Measurements from ENCODE around the gene CDC42BPG.
A peak's percentile ranks its signal among the peaks of the same experiment; 100 is the strongest.

The CDC42BPG gene

DNA sequence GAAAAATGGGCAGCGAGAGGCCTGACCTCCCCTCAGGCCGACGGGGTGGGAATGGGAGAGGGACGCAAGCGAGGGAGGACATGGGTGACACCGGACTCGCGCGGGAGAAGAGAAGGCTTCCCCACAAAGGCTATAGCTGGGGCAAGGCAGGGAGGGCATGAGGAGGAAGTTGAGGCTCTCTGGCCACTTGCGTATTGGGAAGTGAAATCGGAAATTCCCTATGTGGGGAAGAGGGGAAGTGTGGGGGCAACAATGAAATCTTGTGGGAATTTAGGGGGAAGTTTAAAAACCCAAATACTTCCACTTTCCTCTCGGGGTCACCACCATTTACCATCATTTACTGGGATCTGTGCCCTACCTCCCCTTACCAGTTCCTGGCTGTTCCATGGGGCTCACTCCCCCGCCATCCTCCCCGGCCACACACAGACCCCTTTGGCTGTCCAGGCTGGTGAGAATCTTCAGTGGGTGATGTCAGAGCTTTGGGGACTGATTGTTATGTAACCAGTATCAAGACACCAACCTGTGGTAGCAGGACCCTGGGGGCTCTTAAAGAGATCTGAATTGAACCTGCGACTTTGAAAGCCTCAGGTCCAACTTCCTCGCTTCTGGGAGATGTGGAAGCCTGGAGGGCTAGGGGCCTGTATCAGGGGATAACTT, 34.9 kb upstream of the CDC42BPG start:
- H3K4me3 ChIP-seq (ENCODE audit: low read depth, low read length) = peak overlapping the region; percentile 66
- in situ Hi-C loops (cut with HindIII; ENCODE audit: low sequenced_read_pairs) = no loop called here
- DNase-seq (ENCODE audit: low read depth, low spot score) = no peak
- TF ChIP-seq, protein P1, sequence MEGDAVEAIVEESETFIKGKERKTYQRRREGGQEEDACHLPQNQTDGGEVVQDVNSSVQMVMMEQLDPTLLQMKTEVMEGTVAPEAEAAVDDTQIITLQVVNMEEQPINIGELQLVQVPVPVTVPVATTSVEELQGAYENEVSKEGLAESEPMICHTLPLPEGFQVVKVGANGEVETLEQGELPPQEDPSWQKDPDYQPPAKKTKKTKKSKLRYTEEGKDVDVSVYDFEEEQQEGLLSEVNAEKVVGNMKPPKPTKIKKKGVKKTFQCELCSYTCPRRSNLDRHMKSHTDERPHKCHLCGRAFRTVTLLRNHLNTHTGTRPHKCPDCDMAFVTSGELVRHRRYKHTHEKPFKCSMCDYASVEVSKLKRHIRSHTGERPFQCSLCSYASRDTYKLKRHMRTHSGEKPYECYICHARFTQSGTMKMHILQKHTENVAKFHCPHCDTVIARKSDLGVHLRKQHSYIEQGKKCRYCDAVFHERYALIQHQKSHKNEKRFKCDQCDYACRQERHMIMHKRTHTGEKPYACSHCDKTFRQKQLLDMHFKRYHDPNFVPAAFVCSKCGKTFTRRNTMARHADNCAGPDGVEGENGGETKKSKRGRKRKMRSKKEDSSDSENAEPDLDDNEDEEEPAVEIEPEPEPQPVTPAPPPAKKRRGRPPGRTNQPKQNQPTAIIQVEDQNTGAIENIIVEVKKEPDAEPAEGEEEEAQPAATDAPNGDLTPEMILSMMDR (IDR thresholded peaks at IDR 0.05; ENCODE audit: low read depth, low read length) = no peak

DNA sequence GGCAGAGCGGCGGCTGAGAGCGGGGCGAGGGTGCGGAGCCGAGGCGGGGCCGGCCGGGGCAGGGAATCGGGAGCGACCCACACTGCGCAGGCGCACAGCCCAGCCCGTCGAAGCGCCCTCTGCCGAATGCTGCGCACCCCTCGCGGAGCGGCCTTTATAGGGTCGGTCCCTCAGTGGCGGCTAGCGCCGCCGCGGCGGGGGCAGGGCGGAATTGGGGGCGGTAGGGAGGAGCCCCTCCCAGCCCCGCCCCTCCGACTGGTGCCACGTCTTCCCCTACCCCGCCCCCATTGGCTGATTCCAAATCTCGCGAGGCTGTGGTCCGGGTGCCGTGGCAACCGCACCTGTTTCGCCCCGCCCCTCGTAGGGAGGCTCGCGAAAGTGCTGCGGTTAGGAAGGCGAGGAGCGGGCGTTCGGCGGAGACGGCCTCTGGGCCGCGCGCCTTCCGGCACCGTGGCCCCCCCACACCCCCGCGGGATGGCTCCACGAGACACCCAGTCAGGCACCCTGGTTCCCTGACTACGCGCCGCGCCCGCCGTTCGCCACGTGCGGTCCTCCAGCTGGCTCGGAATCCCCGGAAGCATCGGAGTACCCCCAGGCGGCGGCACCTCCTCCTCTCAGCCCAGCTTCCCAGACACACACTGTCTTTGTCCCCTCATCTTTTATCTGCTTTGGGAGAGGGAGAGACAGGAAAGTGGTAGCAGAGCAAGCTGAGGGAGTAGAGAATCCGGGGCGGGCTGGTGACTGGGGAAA, 34.2 kb upstream of the CDC42BPG start, which contains the start of gene EHD1:
TSS of gene EHD1 (minus strand) at position 128 of the 750 bp plus-strand sequence. CDS start 157 bp downstream, outside the sequence.
- DNase-seq (ENCODE audit: low read depth, low spot score) = peak; percentile 97
- TF ChIP-seq, protein P1 (IDR thresholded peaks at IDR 0.05; ENCODE audit: low read depth, low read length) = peak; percentile 59
- H3K4me3 ChIP-seq (ENCODE audit: low read depth, low read length) = peak within 1 kb of the TSS; percentile 98
- in situ Hi-C loops (cut with HindIII; ENCODE audit: low sequenced_read_pairs) = no loop called here

DNA sequence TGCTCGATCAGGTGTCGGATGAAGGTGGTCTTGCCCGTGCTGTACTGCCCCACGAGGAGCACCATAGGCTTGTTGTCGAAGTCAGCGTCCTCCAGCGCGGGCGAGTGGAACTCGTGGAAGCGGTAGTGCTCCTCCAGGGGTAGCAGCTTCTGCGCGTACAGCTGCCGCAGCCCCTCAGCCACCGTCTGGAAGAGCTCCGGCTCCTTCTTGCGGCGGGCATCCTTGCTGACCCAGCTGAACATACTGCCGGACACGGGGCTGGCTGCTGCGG, 33.7 kb upstream of the CDC42BPG start:
- DNase-seq (ENCODE audit: low read depth, low spot score) = no peak
- TF ChIP-seq, protein P1 (IDR thresholded peaks at IDR 0.05; ENCODE audit: low read depth, low read length) = no peak
- in situ Hi-C loops (cut with HindIII; ENCODE audit: low sequenced_read_pairs) = no loop called here
- peak overlapping the region; percentile 98 for H3K4me3 ChIP-seq (ENCODE audit: low read depth, low read length)

DNA sequence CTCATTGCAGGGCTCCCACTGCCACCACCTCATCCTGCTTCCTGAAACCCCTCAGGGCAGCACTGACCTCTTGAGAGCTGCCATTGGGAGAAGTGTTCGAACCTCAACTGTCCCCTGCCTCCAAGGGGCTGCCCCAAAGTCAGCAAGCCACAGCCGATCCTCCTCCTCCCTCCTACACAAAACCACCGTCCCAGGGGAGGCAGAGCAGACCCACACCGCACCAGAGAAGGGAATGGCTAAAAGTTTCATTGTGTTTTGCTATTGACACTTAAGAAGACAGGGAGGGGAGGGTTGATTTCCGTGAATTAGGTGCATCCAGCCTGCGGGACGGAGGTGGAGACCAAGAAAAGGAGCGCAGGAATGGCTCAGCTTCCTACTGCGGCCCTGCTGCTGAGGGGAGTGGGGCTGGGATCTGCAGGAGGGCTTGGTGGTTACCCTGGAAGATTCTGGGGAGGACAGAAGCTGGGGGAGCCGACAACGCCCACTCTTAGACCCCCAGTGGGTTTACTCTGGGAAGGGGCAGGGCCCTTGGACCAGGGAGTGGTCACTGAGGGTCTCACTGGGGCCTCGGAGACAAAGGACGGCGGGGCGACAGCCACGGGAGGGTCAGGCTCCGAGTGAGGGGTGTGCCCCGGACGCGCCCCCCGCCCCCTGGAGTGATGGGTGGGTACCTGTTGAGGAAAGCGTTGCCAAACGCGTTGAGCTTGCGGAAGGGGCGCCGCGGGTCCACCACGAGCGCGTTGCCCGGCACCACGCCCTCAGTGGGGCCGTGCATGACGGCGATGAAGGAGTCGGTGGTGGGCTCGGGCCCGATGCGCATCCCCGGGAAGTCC, 33.2 kb upstream of the CDC42BPG start:
- in situ Hi-C loops (cut with HindIII; ENCODE audit: low sequenced_read_pairs) = no loop called here
- no peak for DNase-seq (ENCODE audit: low read depth, low spot score)
- peak overlapping the region; percentile 98 for H3K4me3 ChIP-seq (ENCODE audit: low read depth, low read length)
- TF ChIP-seq, protein P1 (IDR thresholded peaks at IDR 0.05; ENCODE audit: low read depth, low read length) = no peak

DNA sequence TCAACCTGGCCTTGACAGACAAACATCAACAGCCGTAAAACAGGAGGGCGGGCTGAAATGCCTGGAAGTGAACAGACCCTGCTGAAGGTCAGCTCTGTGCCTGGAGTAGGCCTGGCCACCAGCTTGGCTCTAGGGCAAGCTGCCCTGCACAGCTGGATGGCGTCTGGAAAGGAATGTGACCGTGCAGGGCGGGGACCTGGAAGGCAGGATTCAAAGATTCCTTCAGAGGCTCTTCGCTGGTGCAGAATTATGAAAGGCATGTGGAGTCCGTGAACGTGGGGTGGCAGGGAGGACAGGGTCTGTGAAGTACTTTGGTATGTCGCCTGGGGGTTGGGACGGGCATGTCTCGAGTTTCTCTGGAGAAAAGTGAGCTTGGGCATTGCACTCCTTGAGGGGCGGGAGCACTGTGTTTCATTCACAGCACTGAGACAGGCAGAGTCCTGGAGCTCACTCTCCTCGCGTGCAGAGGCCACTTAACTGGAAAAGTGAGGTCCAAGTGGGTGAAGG, 32.4 kb upstream of the CDC42BPG start:
- TF ChIP-seq, protein P1 (IDR thresholded peaks at IDR 0.05; ENCODE audit: low read depth, low read length) = no peak
- DNase-seq (ENCODE audit: low read depth, low spot score) = peak; percentile 35
- in situ Hi-C loops (cut with HindIII; ENCODE audit: low sequenced_read_pairs) = no loop called here
- H3K4me3 ChIP-seq (ENCODE audit: low read depth, low read length) = peak overlapping the region; percentile 98

DNA sequence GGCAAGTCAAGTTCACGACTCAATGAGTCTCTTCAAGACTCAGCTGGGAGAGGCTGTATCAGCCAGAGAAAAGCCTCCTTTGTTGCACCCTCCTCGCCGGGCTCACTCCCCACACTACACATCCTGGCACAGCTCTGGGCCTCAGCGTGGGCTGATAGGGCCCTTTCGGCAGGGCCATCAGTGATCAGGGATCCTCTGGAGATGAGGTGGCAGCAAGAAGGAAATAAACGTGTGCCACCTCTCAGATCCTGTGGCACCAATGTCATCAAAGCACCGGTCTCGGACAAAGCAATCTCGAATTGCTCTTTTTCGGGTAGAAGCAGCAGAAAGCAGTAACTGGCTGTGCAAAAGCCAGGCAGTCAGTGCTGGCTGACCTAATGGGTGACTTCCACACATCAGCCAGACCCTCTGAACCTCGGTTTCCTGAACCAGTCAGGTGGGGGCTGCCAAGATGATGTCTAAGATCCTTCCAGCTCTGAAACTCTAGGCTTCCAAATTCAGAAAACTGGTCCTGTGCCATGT, 31.8 kb upstream of the CDC42BPG start:
- in situ Hi-C loops (cut with HindIII; ENCODE audit: low sequenced_read_pairs) = no loop called here
- H3K4me3 ChIP-seq (ENCODE audit: low read depth, low read length) = peak overlapping the region; percentile 98
- no peak for DNase-seq (ENCODE audit: low read depth, low spot score)
- TF ChIP-seq, protein P1 (IDR thresholded peaks at IDR 0.05; ENCODE audit: low read depth, low read length) = no peak
